ENCODE measurements around the gene SLC16A5. TPM values are rescaled to one million over a fixed set of nuclear protein-coding genes. Genes with fewer than 3 reads are reported as not detected.

Gene SLC16A5
- total and polyA plus RNA-seq, 10 of the 15 experiments (the other 5 are each of a cell fraction or from before 2014, with no cell fraction given) = 0.03 to 3.1 (median 0.96) TPM

- RAD21 ChIA-PET (ENCODE audit: unreplicated experiment) = interaction anchor here (1.0 to 4.7 kb wide), 7 partner anchors 16 to 169 kb away, joined by 3 to 70 read pairs (median 5); no protein-coding TSS in a partner anchor
- peaks cover 24% of the 10 kb centered on the region for H3K4me1 ChIP-seq (ENCODE audit: control insufficient read depth, insufficient read depth, low read length)
- no peak for TF ChIP-seq ZNF207 (IDR thresholded peaks at IDR 0.05; ENCODE audit: borderline replicate concordance)
- TF ChIP-seq IRF3 (IDR thresholded peaks at IDR 0.05) = no peak
- TF ChIP-seq EP300 (IDR thresholded peaks at IDR 0.05; ENCODE audit: borderline replicate concordance in 1 of 2, control insufficient read depth in 1 of 2, low read depth in 2 of 2, low read length in 2 of 2) = no peak
- TF ChIP-seq POLR2A (IDR thresholded peaks at IDR 0.05; ENCODE audit: low read depth, low read length) = 0 out of 2 replicates have a peak, but pooled peaks have one; percentile 9
- TF ChIP-seq MYC (IDR thresholded peaks at IDR 0.05; ENCODE audit: insufficient read depth, insufficient read length, insufficient replicate concordance, low read length, severe bottlenecking) = no peak
- no peak for TF ChIP-seq ASH2L (IDR thresholded peaks at IDR 0.05; ENCODE audit: borderline replicate concordance, low read depth)
- peak overlapping the region; percentile 74 for H3K4me3 ChIP-seq
- POLR2A ChIA-PET = interaction anchor here (1.0 to 6.2 kb wide), 5 partner anchors 14 to 57 kb away, joined by 3 to 53 read pairs (median 3); partner anchors contain the start of gene ARMC7
- DNase-seq (ENCODE audit: low read depth, low spot score) = no peak
- SMC1A ChIA-PET (ENCODE audit: uncharacterized antibody, unreplicated experiment) = interaction anchor here (0.7 to 6.1 kb wide), 5 partner anchors 15 to 170 kb away, joined by 3 to 77 read pairs (median 3); no protein-coding TSS in a partner anchor
- ATAC-seq = no peak
- H3K27me3 ChIP-seq (replicated peaks in 1 of 2; ENCODE audit: control insufficient read depth in 2 of 2, insufficient read depth in 2 of 2, low read length in 1 of 2) = no peaks in the 10 kb centered on the region
- H2AFZ ChIP-seq (ENCODE audit: control insufficient read depth, low read depth, low read length) = no peak overlapping the region
- peak overlapping the region; percentile 75 for H3K9ac ChIP-seq (ENCODE audit: control insufficient read depth, insufficient read depth, low read length)
- CTCF ChIA-PET = interaction anchor here (0.9 to 9.3 kb wide), 12 partner anchors 15 to 169 kb away, joined by 3 to 167 read pairs (median 4); no protein-coding TSS in a partner anchor
- intact Hi-C loops (cut with micrococcal nuclease; ENCODE audit: unreplicated experiment) (loop anchor here (2.0 kb wide), 1 partner anchor 75 kb away; no protein-coding TSS in a partner anchor), in situ Hi-C loops (cut with MboI) (no loop called here)
- peak overlapping the region; percentile 82 for H3K27ac ChIP-seq (ENCODE audit: control insufficient read depth, insufficient read depth)
- H3K4me2 ChIP-seq (ENCODE audit: control insufficient read depth, insufficient read depth) = peak overlapping the region; percentile 94
- no peaks in the 10 kb centered on the region for H3K9me3 ChIP-seq (replicated peaks; ENCODE audit: control insufficient read depth, insufficient read depth, low read length)
- 94% methylated on average over 24 of the region's 24 CpGs for WGBS (ENCODE audit: insufficient coverage, insufficient replicate concordance, low lambda C conversion rate, missing lambda C conversion rate)
- no peaks in the 10 kb centered on the region for H4K20me1 ChIP-seq (ENCODE audit: control insufficient read depth, insufficient read depth)
- FAIRE-seq = no peak
- no TSS peak for BruUV-seq (replicated peaks)
- H3K36me3 ChIP-seq (ENCODE audit: control insufficient read depth in 2 of 2, insufficient read depth in 2 of 2, low read length in 1 of 2) = peaks cover 3 to 4% of the 10 kb centered on the region in 2 experiments; a peak in 3 of 4 replicates
- H3K79me2 ChIP-seq (ENCODE audit: control insufficient read depth, insufficient read depth, low read length) = peaks cover 21% of the 10 kb centered on the region
These were observed 42.4 kb downstream of the SLC16A5 start for GRCh38 chr17:75130059-75130631.
